GM21717 (cell line): ENCODE data around the gene CORT.
"Not testable (repeated sequence)": the region's sequence is repeated elsewhere in the genome, so short reads cannot be mapped to it uniquely, and the experiment has no call there.

Source experiments
- ATAC-seq: cut with Tn5 transposase; IDR thresholded peaks from one replicate; pipeline ENCODE4 v1.9.1; 2021; ENCODE audit warnings: mild to moderate bottlenecking, moderate library complexity; ENCODE audit not compliant: unreplicated experiment

Gene CORT, protein sequence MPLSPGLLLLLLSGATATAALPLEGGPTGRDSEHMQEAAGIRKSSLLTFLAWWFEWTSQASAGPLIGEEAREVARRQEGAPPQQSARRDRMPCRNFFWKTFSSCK

DNA sequence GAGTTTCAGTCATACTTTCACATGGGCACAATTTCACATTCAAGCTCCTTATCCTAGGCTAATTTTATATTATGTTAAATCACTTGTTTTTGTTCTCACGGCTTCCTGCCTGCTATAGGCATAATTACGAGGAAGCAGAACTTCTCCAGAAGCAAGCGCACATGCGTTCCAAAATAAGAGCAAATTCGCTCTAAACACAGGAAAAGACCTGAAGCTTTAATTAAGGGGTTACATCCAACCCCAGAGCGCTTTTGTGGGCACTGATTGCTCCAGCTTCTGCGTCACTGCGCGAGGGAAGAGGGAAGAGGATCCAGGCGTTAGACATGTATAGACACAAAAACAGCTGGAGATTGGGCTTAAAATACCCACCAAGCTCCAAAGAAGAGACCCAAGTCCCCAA lies at the start of gene CORT:
Gene CORT (plus strand): TSS at position 281 of the 400 bp plus-strand sequence. CDS start 193 bp downstream, outside the sequence.
- no peak for ATAC-seq

DNA sequence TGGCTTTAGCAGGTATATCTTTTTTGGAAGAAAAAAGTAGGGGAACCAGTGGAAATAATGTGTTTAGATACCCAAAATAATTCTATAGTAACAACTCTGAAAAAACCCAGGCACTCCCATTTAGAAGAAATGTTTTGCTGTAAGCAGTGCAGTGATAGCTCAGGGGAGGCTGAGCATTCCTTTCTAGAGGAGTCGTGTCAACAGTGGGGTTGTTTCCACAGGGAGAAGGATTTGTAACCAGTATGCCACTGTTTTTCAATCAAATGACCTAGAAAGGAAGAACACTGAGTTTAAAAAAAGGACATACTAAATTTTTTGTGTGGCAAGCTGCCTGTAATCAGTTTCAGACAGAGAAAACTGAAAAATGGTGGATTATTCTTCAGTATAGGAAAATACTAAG lies 48.5 kb upstream of the CORT start:
- ATAC-seq: no peak

DNA sequence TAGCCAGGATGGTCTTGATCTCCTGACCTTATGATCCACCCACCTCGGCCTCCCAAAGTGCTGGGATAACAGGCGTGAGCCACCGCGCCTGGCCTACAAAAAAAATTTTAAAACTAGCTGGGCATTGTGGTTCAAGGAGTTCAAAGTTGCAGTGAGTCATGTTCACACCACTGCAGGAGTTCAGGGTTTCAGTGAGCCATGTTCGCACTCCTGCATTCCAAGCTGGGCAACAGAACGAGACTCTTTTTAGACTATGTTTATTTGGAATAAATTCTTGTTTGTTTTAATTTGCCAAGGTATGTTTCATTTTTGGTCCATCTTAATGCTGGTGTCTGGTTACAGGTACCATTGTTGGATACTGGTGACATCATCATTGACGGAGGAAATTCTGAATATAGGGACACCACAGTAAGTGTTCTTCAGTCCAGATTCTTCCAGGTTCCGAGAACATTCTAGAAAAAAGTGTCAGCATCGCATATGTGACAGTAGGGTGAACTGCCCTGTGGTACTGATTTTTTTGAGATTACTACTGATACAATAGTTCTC lies 47.0 kb upstream of the CORT start:
- no peak for ATAC-seq

DNA sequence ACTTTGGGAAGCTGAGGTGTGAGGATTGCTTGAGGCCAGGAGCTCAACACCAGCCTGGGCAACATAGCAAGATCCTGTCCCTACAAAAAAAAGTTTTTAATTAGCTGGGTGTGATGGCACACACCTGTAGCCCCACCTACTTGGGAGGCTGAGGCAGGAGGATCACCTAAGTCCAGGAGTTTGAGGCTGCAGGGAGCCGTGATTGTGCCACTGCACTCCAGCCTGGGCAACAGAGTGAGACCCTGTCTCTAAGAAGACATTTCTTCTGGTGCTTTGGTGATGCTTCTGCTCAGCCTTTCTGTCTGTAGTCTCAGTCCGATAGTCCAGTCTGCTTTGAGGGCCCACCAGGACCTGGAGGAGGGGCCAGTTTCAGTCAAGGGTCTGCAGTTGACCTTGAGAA lies 42.6 kb upstream of the CORT start:
- no peak for ATAC-seq

DNA sequence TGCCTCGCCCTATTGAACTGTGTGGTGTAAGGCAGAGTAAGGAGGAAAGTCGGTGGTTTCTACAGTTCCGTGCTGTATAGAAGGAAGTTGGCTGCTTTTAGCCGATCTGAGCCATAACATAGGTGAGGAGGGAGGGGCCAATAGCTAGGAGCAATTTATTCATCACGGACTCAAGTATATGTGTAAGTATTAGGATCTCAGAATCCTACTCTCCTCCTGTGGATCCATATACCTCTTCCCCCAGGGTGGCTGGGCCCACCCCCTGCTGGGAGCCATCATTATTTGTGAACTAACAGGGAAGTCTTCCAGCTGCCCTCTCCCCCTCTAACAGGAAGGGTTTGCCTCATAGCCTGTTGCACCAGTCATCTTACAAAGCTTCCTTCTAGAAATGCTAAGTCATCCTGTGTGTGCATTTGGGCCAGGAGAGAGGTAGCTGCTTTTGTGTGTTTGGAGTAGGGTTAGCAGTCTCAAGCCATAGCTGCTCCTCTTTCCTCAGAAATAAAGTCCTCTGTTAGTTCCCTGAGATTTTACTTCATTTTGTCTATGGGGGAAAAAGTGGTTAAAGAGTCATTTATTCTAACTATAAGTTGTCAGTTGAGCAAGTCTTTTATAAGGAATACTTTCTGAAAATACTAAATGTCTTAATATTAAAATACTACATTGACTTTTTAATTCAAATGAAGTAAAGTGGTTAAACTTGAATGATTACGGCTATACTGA lies 34.5 kb upstream of the CORT start:
- ATAC-seq: no peak

DNA sequence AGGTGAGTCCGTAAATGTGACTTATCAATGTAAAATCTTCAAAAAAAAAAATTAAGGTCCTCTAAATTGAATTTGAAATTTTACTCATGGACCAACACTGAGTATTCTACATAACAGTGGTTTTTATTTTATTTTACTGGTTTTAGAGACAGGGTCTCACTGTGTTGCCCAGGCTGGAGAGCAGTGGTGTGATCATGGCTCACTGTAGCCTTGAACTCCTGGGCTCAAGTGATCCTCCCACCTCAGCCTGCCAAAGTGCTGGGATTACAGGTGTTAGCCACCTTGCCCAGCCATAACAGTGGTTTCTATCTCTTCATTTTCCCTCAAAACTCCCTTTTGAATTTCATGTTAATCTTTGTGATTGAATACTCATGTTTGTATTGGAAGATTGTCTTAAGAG lies 33.9 kb upstream of the CORT start:
- not testable (repeated sequence) for ATAC-seq

DNA sequence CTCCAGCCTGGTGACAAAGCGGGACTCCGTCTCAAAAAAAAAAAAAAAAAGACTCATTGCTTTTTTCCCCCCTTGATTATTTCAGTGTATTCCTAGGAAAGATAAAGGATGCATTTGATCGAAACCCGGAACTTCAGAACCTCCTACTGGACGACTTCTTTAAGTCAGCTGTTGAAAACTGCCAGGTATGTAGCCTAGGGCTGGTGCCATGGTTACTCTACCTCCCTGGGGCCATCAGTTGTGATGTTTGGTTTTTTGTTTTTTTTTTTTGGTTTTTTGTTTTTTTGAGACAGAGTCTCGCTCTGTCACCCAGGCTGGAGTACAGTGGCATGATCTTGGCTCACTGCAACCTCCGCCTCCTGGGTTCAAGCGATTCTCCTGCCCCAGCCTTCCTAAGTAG lies 31.1 kb upstream of the CORT start:
- not testable (repeated sequence) for ATAC-seq

DNA sequence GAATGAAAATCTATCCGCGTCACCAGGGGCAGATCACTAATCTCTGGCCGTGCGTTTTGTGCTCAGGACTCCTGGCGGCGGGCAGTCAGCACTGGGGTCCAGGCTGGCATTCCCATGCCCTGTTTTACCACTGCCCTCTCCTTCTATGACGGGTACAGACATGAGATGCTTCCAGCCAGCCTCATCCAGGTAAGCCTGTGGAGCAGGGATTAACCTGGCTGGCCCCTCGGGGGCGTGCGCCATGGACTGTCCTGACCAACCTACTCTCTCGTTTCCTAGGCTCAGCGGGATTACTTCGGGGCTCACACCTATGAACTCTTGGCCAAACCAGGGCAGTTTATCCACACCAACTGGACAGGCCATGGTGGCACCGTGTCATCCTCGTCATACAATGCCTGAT lies 30.5 kb upstream of the CORT start:
- ATAC-seq: no peak

DNA sequence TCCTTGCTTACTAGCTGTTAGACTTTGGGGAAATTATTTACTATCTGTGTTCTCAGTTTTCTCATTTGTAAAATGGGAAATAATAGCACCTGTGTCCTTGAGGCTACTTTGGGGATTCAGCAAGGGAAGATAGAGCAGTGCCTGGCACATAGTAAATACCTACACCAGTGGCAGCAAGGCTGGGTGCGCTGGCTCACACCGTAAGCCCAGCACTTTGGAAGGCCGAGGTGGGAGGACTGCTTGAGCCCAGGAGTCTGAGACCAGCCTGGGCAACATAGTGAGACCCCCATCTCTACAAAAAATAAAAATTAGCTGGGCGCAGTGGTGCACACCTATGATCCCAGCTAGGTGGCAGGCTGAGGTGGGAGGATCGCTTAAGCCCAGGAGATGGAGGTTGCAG lies 28.2 kb upstream of the CORT start:
- no peak for ATAC-seq

DNA sequence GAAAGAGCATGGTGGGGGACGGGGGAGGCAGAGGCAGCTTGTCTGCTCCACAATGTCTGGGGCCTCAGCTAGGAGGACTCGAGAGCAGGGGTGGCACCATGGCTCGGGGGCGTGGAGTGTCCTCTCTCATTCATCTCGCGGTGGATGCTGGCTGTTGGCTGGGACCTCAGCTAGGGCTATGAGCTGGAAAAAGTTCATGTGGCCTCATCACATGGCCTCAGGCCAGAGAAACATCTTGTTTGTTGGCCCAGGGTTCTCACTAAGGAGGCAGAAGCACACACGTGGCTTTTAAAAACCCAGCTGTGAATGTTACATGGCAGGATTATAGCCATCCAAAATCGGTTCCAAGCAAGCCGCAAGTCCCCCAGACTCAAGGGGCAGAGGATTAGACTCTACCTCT lies 25.8 kb upstream of the CORT start:
- ATAC-seq: no peak

DNA sequence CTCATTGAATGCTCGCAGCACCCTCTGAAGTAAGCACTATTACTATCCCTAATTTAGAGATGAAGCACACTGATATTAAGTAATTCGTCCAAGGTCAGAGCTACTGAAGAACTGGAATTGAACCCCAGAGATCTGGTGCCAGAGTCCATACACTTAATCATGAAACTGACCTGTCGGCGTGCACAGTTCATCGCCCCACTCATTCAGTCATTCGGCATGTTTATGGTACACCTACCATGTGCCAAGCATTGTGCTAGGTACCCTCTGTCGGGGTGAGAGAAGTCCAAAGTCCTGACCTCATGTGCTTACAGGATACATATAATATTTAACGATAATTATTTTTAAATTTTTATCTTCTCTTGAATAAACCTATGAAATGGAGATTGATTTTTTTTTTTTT lies 25.2 kb upstream of the CORT start:
- no peak for ATAC-seq

DNA sequence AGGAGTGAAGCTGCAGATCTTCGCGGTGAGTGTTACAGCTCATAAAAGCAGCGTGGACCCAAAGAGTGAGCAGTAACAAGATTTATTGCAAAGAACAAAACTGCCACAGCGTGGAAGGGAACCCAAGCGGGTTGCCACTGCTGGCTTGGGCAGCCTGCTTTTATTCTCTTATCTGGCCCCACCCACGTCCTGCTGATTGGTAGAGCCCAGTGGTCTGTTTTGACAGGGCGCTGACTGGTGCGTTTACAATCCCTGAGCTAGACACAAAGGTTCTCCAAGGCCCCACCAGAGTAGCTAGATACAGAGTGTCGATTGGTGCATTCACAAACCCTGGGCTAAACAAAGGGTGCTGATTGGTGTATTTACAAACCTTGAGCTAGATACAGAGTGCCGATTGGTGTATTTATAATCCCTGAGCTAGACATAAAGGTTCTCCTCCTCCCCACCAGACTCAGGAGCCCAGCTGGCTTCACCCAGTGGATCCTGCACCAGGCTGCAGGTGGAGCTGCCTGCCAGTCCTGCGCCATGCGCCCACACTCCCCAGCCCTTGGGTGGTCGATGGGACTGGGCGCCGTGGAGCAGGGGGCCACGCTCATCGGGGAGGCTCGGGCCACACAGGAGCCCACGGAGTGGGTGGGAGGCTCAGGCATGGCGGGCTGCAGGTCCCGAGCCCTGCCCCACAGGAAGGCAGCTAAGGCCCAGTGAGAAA lies 23.9 kb upstream of the CORT start:
- not testable (repeated sequence) for ATAC-seq

DNA sequence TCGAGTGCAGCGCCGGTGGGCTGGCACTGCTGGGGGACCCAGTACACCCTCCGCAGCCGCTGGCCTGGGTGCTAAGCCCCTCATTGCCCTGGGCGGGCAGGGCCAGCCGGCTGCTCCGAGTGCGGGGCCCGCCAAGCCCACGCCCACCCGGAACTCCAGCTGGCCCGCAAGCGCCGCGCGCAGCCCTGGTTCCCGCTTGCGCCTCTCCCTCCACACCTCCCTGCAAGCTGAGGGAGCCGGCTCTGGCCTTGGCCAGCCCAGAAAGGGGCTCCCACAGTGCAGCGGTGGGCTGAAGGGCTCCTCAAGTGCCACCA lies 23.3 kb upstream of the CORT start:
- not testable (repeated sequence) for ATAC-seq

DNA sequence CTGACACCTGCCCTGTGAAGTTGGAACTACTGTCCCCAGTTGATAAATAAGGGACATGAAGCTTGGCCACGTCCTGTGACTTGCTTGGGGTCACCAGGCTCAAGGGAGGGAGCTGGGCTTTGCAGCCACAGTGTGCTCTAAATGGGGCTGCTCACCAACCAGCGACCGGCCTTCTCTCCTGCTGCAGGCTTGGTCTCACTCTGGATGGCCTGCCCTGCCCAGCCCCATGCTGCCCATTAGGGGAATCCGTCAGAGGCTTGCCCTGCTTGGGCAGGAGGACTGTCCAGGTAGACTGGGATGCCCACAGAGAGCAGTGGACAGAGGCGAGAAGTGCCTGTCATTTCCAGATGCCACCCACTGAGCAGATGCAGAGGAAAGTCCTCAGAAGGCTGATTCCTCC lies 20.8 kb upstream of the CORT start:
- no peak for ATAC-seq

DNA sequence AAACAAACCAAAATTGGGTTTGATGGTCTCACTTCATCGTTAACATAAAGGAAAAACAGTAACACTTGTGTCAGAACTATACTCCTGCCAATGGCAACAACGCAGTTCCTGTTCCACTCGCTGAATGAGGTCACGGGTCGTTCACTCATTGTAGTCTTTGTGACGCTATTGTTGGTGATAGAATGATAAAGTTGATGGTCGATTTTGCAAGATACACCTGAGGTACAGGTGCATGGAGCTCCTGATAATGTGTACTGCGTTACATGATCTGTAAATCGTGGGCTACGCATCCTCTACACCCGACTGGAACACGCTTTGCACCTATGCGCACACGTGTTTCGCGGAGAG lies 20.0 kb upstream of the CORT start:
- ATAC-seq: peak; percentile 18

DNA sequence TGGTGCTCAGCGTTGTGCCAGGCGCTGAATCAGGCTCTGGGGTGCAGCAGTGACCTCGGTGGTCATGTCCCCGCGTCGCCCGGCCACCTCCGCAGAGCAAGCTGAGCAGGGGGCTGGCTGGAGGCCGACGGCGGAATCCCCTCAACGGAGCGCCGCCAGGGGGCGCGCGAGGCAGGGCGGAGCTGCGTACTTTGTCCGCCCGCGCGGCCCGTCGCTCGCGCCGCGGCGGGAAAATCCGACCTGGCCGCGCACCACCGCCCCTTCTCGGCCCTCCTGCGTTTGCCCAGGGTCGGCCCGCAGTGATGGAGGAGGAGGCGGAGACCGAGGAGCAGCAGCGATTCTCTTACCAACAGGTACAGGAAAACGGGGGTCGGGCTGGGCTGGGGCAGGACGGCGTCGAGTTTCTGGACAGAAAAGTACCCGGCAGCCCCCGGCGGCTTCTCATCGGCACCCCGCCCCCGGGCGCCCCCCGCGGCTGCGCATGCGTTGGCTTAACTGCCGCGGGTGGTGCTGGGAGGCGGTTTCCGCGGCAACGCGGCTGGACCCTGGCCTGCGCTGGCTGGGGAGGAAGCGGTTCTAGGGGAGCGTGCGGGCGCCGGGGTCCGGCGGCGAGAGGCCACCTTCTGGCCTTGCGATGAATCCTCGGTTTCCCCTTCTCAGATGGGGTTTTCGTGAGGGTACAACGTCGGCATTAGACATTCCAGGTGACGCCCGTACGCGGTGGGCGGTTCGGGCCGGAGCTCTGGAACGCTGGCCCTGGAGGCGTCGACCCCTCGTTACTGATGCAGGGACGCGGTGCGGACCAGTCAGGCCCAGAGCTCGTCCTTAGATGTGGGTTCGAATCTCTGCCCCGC lies 19.4 kb upstream of the CORT start, which contains the start of gene CENPS:
Gene CENPS (plus strand): TSS at position 218 of the 854 bp plus-strand sequence. CDS start 85 bp downstream, at position 303.
- ATAC-seq: peak; percentile 64

DNA sequence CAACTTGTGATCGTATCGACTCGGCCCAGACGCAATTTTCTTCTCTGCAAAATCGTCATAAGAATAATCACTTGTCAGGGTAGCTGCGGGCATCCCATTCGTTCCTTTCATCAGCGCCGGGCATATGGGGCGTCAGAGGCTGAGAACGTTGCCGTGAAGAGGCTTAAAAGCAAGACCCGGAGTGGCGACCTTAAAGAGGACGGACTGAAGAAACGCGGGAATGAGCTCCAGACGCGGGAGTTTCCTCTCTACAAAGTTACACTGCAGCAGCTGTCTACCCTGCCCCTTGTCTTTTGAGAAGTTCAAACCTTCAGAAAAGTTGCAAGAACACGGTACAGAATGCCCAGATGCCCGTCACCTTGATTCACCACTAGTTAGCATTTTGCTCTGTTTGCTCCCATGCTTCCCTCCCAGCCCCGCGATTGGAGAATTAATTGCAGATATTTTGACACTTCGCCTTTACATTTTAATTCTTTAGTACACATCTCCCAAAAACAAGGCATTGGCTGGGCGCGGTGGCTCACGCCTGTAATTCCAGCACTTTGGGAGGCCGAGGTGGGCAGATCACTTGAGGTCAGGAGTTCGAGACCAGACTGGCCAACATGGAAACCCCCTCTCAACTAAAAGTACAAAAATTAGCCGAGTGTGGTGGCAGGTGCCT lies 18.6 kb upstream of the CORT start:
- ATAC-seq: no peak

DNA sequence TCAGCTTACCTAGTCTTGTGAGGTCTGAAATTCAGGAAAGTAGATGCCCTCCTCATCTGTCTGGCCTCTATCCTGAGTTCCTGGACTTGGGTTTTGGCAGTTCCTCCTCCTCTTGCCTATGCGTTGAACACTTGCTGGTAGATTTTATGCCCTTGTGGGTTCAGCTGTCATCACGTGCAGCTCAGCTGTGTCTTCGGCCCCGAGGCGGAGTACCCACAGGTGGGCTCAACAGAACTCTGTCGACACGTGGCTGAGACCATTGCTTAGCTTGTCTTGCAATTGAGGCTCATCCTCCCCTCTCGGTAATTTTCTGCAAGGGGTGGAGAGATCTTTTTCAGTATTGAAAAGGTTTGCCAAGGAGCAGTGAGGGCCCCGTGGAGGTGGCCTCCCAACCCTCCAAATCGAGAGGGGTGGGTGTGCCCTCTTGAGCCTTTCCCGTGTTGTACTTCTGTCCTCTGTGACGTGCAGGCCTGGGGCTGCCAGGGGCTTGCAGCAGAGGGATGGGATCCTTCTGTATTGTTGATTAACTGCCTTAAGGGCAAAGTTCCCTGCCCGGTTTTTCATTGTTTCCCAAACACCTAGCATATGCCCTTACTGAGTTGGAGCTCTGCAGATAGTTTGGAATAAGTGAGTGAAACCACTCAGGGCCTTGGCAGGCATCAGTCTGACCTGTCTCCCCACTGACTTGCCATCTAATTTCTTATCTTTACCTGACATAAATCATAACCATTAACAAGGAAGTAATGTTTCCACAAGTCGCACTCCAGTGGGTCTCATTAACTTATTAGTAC lies 16.7 kb upstream of the CORT start:
- no peak for ATAC-seq

DNA sequence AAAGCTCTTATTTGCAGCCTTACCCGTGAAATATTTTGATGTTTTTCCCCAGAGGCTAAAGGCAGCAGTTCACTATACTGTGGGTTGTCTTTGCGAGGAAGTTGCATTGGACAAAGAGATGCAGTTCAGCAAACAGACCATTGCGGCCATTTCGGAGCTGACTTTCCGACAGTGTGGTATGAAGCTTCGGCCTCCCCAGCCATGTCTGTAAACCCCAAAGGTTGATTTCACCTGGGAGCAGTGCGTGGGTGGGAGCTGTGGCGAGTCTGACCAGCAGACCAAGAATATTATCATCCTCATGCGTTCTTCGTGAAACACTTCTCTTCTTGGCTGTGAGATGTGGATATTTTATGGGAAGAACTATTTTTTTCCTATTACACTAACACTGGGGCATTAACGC lies 16.0 kb upstream of the CORT start:
- ATAC-seq: no peak

DNA sequence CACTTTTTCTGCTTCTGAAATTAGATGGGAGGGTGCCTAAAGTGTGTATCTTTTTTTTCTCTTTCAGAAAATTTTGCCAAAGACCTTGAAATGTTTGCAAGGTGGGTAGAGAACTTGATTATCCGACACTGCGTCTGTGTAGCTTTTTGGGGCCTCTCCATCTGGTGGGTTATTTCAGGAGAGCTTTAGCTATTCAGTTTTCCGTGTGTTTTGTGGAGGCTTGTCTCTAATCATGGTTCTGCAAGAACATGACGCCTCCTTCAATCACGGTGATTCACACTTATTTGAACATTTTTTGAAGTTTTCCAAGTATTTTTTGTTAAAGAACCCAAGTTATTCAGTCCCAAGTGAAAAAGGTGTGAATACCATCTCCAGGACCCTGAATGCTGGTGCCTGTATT lies 15.2 kb upstream of the CORT start:
- no peak for ATAC-seq
